GM18526 (cell line): ENCODE data around the gene C16orf92.

Experiments used
- POLR2A ChIP-seq: IDR thresholded peaks from 3 replicates; pipeline ENCODE4 v1.6.1; 2011; ENCODE audit not compliant: insufficient read length; ENCODE audit errors: extremely low read depth

Gene C16orf92

GRCh38 chr16:29985271-29985811 is 37.7 kb upstream of the C16orf92 start:
- TF ChIP-seq POLR2A, result no peak

GRCh38 chr16:29986231-29986630 is 36.8 kb upstream of the C16orf92 start:
- TF ChIP-seq POLR2A, result no peak

- TF ChIP-seq POLR2A, result no peak
Observed at GRCh38 chr16:29986931-29987330, 36.1 kb upstream of the C16orf92 start.

GRCh38 chr16:29987371-29988085 is 35.5 kb upstream of the C16orf92 start:
- no peak for TF ChIP-seq POLR2A

- no peak for TF ChIP-seq POLR2A
Observed at GRCh38 chr16:29988346-29989075, 34.5 kb upstream of the C16orf92 start.

GRCh38 chr16:29989111-29989858 is 33.7 kb upstream of the C16orf92 start:
- no peak for TF ChIP-seq POLR2A

- no peak for TF ChIP-seq POLR2A
Observed at GRCh38 chr16:29990034-29990433, 33.0 kb upstream of the C16orf92 start.

GRCh38 chr16:29990883-29991570 is 32.0 kb upstream of the C16orf92 start:
- no peak for TF ChIP-seq POLR2A

GRCh38 chr16:29991571-29991904 is 31.5 kb upstream of the C16orf92 start:
- TF ChIP-seq POLR2A, result no peak

- TF ChIP-seq POLR2A, result no peak
Observed at GRCh38 chr16:29992344-29992967, 30.5 kb upstream of the C16orf92 start.

GRCh38 chr16:29993191-29993902 is 29.7 kb upstream of the C16orf92 start:
- no peak for TF ChIP-seq POLR2A

- TF ChIP-seq POLR2A, result no peak
Observed at GRCh38 chr16:29993903-29994599, 28.9 kb upstream of the C16orf92 start.

GRCh38 chr16:29994600-29995323 is 28.2 kb upstream of the C16orf92 start:
- TF ChIP-seq POLR2A, result no peak
